ENCODE data around the gene ADORA1. TPM values are rescaled to one million over a fixed set of nuclear protein-coding genes. Genes with fewer than 3 reads are reported as not detected.

ADORA1 gene
- total and polyA plus RNA-seq, 10 of the 15 experiments (the other 5 are each of a cell fraction or from before 2014, with no cell fraction given): not detected

DNA sequence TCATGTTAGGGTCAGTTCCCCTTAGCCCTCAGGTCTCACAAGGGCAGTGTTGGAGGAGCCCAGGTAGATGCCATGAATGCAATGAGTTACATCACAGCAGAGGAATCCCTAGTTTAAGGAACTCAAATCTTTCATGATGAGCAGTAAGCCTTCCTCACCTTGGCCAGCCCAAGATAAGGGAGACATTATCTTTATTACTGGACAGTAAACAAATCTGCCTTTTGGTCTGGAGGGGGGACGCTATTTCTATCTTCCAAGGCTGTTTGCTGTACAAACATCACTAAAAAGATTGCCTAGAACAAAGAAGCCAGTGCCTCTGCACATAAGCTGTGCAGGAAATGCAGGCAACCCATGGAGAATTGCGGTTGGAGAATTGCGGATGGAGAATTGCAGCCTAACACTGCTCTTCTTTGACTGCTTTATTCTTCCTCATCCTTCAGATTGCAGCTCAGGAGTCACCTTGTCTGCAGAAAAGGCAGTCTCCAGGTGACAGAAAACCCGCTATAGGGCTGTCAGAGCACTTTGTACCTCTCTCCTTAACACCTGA, 61.2 kb downstream of the ADORA1 start:
- CTCF ChIA-PET: interaction anchor here (1.3 kb wide), 1 partner anchor 16 kb away, joined by 4 read pairs; no protein-coding TSS in a partner anchor
- Histone ChIP-seq H3K9ac (ENCODE audit: control insufficient read depth, insufficient read depth, low read length) (no peak overlapping the region), H3K27ac (ENCODE audit: control insufficient read depth, insufficient read depth) (no peak overlapping the region), H3K4me2 (ENCODE audit: control insufficient read depth, insufficient read depth) (no peak overlapping the region), H3K4me3 (no peak overlapping the region), H3K36me3 (ENCODE audit: control insufficient read depth in 2 of 2, insufficient read depth in 2 of 2, low read length in 1 of 2) (no peaks in the 10 kb centered on the region), H4K20me1 (ENCODE audit: control insufficient read depth, insufficient read depth) (no peaks in the 10 kb centered on the region), H2AFZ (ENCODE audit: control insufficient read depth, low read depth, low read length) (no peak overlapping the region), H3K4me1 (ENCODE audit: control insufficient read depth, insufficient read depth, low read length) (no peaks in the 10 kb centered on the region), H3K79me2 (ENCODE audit: control insufficient read depth, insufficient read depth, low read length) (no peaks in the 10 kb centered on the region), H3K9me3 (replicated peaks; ENCODE audit: control insufficient read depth, insufficient read depth, low read length) (no peaks in the 10 kb centered on the region), H3K27me3 (replicated peaks in 1 of 2; ENCODE audit: control insufficient read depth in 2 of 2, insufficient read depth in 2 of 2, low read length in 1 of 2) (no peaks in the 10 kb centered on the region)
- in situ Hi-C loops (cut with MboI) (no loop called here), intact Hi-C loops (cut with micrococcal nuclease; ENCODE audit: unreplicated experiment) (no loop called here)
- no peak for DNase-seq (ENCODE audit: low read depth, low spot score)
- WGBS (ENCODE audit: insufficient coverage, insufficient replicate concordance, low lambda C conversion rate, missing lambda C conversion rate): 50% methylated on average over 4 of the region's 4 CpGs
- FAIRE-seq: no peak
- POLR2A ChIA-PET: no interaction called here
- SMC1A ChIA-PET (ENCODE audit: uncharacterized antibody, unreplicated experiment): interaction anchor here (1.6 kb wide), 1 partner anchor 22 kb away, joined by 4 read pairs; no protein-coding TSS in a partner anchor
- no TSS peak for BruUV-seq (replicated peaks)
- RAD21 ChIA-PET (ENCODE audit: unreplicated experiment): no interaction called here
- TF ChIP-seq ZBED1 (IDR thresholded peaks at IDR 0.05; ENCODE audit: borderline replicate concordance) (no peak), SUPT20H (IDR thresholded peaks at IDR 0.05; ENCODE audit: borderline replicate concordance, control insufficient read depth, low read depth, low read length) (no peak), MTA2 (IDR thresholded peaks at IDR 0.05; ENCODE audit: low read depth) (no peak), HDAC2 (IDR thresholded peaks at IDR 0.05) (no peak), HDGF (IDR thresholded peaks at IDR 0.05) (no peak), MEF2B (IDR thresholded peaks at IDR 0.05; ENCODE audit: partially characterized antibody, poor library complexity, severe bottlenecking) (no peak), RCOR1 (conservative IDR thresholded peaks at IDR 0.05; ENCODE audit: low read depth, low read length) (no peak), ASH2L (IDR thresholded peaks at IDR 0.05; ENCODE audit: borderline replicate concordance, low read depth) (no peak), DPF2 (IDR thresholded peaks at IDR 0.05) (no peak), NR2C2 (IDR thresholded peaks at IDR 0.05; ENCODE audit: borderline replicate concordance, control insufficient read depth, insufficient read length, low read depth) (no peak), RFX5 (IDR thresholded peaks at IDR 0.05; ENCODE audit: low read depth, low read length) (no peak), IRF4 (IDR thresholded peaks at IDR 0.05; ENCODE audit: low read depth, low read length) (no peak)
- TF ChIP-seq, protein P1, sequence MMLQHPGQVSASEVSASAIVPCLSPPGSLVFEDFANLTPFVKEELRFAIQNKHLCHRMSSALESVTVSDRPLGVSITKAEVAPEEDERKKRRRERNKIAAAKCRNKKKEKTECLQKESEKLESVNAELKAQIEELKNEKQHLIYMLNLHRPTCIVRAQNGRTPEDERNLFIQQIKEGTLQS (IDR thresholded peaks at IDR 0.05; ENCODE audit: borderline replicate concordance, extremely low read depth, low read depth, low read length): no peak
- TF ChIP-seq, protein P2, sequence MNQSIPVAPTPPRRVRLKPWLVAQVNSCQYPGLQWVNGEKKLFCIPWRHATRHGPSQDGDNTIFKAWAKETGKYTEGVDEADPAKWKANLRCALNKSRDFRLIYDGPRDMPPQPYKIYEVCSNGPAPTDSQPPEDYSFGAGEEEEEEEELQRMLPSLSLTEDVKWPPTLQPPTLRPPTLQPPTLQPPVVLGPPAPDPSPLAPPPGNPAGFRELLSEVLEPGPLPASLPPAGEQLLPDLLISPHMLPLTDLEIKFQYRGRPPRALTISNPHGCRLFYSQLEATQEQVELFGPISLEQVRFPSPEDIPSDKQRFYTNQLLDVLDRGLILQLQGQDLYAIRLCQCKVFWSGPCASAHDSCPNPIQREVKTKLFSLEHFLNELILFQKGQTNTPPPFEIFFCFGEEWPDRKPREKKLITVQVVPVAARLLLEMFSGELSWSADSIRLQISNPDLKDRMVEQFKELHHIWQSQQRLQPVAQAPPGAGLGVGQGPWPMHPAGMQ (IDR thresholded peaks at IDR 0.05; ENCODE audit: borderline replicate concordance): no peak
- TF ChIP-seq, protein P3, sequence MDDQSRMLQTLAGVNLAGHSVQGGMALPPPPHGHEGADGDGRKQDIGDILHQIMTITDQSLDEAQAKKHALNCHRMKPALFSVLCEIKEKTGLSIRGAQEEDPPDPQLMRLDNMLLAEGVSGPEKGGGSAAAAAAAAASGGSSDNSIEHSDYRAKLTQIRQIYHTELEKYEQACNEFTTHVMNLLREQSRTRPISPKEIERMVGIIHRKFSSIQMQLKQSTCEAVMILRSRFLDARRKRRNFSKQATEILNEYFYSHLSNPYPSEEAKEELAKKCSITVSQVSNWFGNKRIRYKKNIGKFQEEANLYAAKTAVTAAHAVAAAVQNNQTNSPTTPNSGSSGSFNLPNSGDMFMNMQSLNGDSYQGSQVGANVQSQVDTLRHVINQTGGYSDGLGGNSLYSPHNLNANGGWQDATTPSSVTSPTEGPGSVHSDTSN (IDR thresholded peaks at IDR 0.05; ENCODE audit: insufficient replicate concordance, low read depth, low read length): no peak
- TF ChIP-seq, protein P4, sequence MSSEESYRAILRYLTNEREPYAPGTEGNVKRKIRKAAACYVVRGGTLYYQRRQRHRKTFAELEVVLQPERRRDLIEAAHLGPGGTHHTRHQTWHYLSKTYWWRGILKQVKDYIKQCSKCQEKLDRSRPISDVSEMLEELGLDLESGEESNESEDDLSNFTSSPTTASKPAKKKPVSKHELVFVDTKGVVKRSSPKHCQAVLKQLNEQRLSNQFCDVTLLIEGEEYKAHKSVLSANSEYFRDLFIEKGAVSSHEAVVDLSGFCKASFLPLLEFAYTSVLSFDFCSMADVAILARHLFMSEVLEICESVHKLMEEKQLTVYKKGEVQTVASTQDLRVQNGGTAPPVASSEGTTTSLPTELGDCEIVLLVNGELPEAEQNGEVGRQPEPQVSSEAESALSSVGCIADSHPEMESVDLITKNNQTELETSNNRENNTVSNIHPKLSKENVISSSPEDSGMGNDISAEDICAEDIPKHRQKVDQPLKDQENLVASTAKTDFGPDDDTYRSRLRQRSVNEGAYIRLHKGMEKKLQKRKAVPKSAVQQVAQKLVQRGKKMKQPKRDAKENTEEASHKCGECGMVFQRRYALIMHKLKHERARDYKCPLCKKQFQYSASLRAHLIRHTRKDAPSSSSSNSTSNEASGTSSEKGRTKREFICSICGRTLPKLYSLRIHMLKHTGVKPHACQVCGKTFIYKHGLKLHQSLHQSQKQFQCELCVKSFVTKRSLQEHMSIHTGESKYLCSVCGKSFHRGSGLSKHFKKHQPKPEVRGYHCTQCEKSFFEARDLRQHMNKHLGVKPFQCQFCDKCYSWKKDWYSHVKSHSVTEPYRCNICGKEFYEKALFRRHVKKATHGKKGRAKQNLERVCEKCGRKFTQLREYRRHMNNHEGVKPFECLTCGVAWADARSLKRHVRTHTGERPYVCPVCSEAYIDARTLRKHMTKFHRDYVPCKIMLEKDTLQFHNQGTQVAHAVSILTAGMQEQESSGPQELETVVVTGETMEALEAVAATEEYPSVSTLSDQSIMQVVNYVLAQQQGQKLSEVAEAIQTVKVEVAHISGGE (CRISPR knock-in tag; IDR thresholded peaks at IDR 0.05): no peak
- no peak for ATAC-seq

Data from GM12878 (cell line).